LNCaP clone FGC (cell line): ENCODE results near the gene TBATA.
"Not testable (repeated sequence)": the region's sequence is repeated elsewhere in the genome, so short reads cannot be mapped to it uniquely, and the experiment has no call there.

Experiments
- DNase-seq: peaks from one replicate; pipeline ENCODE4 v3.0.0-alpha.2; 2011; ENCODE audit warnings: low read depth
- H3K4me3 ChIP-seq: 2 replicates; pipeline ENCODE4 v1.5.1; 2011; ENCODE audit warnings: mild to moderate bottlenecking, low read depth, low read length, control low read depth
- TF ChIP-seq, protein P1 (sequence below): IDR thresholded peaks from 2 replicates; pipeline ENCODE4 v1.5.1; 2012; ENCODE audit warnings: mild to moderate bottlenecking; ENCODE audit not compliant: control insufficient read depth, insufficient read depth; ENCODE audit errors: extremely low read depth

Gene TBATA

GRCh38 chr10:70774810-70775678 lies 10.1 kb downstream of the TBATA start:
- H3K4me3 ChIP-seq = no peak overlapping the region
- peak; percentile 68 for DNase-seq
- TF ChIP-seq, protein P1, sequence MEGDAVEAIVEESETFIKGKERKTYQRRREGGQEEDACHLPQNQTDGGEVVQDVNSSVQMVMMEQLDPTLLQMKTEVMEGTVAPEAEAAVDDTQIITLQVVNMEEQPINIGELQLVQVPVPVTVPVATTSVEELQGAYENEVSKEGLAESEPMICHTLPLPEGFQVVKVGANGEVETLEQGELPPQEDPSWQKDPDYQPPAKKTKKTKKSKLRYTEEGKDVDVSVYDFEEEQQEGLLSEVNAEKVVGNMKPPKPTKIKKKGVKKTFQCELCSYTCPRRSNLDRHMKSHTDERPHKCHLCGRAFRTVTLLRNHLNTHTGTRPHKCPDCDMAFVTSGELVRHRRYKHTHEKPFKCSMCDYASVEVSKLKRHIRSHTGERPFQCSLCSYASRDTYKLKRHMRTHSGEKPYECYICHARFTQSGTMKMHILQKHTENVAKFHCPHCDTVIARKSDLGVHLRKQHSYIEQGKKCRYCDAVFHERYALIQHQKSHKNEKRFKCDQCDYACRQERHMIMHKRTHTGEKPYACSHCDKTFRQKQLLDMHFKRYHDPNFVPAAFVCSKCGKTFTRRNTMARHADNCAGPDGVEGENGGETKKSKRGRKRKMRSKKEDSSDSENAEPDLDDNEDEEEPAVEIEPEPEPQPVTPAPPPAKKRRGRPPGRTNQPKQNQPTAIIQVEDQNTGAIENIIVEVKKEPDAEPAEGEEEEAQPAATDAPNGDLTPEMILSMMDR = no peak

DNA sequence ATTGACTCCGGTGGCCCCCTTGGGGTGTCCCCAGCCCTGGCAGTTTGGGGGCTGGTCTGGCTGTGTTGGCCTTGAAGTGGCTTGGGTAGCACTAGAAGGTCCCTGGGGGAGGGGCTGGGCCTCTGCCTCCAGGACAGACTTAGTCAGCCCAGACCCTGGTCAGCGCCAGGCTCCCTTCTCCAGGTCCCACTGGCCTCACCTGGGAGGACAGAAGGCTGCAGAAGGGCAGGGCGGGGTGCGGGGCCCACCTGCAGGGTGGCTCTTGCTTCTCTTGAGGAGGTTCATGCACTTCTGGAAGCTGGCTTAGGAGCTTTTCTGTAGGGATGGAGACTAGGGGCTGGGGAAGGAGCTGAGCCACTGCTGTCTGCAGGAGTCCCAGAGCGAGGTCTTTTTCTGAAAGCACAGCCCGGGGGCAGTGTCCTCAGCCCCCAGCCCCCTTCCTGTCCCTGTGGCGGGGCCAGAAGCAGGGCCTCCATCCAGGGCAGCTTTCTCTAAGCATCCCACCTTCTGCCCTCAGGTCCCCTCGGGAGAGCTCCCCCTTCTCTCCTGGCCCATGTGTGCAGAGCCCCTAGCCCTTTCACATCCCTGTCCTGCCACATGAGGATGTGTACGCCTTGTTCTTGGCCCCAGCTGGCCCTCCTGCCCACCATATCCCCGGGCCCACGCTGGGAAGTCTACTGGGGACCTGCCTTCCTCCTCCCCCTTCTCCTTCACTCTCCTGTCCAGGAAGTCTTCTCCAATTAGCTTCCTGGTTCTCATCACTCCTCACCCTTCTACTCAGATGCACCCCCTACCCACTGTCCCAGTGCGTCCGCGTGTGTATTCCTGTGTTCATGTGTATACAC lies 11.0 kb downstream of the TBATA start:
- DNase-seq = no peak
- H3K4me3 ChIP-seq = no peak overlapping the region
- TF ChIP-seq, protein P1 = no peak

DNA sequence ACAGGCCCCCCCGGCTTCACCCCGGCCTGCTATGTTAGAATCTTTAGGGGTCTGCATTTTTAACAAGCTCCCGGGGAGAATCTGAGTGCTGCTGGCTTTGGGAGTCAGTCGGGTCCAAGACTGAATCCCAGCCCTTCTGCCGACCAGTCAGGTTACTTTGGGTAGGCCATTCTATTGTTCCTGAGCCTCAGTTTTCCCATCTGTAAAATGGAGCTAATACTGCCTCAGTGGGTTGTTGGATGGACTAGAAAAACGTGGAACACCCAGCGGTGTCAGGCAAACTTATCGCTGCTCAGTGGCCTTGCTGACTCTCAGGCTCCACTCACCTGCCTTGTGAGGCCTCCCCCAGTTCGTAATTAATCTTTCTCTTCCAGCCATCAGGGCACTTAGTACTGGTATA lies 11.7 kb downstream of the TBATA start:
- no peak overlapping the region for H3K4me3 ChIP-seq
- no peak for DNase-seq
- TF ChIP-seq, protein P1 = no peak

DNA sequence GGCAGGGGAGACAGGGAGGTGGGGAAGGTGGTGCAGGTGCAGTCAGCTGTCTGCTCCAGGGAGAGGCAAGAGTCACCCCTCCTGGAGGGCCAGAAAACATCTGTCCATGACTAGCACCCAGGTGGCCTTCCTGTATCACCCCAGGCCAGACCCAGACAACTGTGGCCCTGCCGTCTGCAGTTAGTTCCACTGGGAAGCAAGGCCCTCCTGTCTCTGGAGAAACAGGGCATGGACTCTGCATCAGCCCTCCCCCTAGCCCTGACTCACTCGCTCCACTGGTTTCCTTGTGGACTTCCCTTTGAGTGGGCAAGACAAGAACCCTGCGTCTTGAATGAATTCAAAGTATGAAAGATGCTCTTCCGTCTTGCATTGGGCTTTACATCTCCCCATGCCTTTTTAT lies 12.6 kb downstream of the TBATA start:
- no peak overlapping the region for H3K4me3 ChIP-seq
- TF ChIP-seq, protein P1 = no peak
- no peak for DNase-seq

GRCh38 chr10:70771311-70772194 lies 13.6 kb downstream of the TBATA start:
- TF ChIP-seq, protein P1 = no peak
- DNase-seq = no peak
- H3K4me3 ChIP-seq = no peak overlapping the region

DNA sequence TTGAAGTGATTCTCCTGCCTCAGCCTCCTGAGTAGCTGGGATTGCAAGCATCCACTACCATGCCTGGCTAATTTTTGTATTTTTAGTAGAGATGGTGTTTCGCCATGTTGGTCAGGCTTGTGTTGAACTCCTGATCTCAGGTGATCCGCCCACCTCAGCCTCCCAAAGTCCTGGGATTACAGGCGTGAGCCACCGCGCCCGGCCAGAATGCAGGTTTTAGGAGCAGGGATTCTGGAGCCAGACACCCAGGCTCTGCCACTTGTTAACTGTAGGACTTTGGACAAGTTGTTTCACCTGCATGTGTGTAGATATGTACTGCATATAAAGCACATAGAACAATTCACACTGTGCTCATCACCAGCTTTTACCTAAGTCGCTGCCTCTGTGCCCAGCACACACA lies 14.7 kb downstream of the TBATA start:
- not testable (repeated sequence) for DNase-seq, H3K4me3 ChIP-seq
